NCI-H1436 (cell line): ENCODE results near the gene CRABP2.

ENCODE experiments used
- DNase-seq: peaks from one replicate; lab custom pipeline; 2025; lab: John Stamatoyannopoulos, UW

CRABP2 gene

DNA sequence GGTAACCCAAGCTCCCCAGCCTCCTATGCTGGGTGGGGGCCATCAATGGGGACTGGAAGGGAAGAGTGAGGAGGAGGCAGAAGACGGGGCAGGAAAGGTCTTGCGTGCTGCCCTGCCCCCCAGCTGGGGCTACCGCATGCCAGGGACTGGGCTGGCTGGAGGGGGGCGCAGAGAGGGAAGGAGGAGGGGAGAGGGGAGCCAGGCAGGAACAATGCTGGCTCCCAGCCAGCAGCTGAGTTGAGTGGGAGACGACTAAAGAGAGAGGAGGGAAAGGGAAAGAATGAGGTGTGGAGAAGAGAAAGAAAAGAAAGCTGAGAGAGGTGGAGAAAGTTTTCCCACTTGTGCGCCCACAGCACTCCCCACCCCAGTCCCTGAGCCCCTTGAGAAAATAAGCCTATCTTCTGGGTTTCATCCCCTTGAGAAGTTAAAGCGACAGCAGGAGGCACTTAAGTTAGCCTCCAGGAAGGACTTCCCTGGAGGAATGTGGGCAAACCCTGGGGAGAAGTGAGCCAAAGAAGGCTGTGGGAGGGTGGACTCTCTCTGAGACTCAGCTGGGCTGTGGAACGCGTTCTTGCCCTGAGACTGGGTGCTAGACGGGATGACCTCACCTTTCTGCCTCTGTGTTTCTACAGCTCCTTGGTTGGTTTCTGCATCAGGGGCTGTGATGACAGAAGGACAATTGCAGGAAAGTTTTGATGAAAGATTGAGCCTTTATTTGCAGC lies 15.3 kb downstream of the CRABP2 start:
- peak; percentile 15 for DNase-seq

DNA sequence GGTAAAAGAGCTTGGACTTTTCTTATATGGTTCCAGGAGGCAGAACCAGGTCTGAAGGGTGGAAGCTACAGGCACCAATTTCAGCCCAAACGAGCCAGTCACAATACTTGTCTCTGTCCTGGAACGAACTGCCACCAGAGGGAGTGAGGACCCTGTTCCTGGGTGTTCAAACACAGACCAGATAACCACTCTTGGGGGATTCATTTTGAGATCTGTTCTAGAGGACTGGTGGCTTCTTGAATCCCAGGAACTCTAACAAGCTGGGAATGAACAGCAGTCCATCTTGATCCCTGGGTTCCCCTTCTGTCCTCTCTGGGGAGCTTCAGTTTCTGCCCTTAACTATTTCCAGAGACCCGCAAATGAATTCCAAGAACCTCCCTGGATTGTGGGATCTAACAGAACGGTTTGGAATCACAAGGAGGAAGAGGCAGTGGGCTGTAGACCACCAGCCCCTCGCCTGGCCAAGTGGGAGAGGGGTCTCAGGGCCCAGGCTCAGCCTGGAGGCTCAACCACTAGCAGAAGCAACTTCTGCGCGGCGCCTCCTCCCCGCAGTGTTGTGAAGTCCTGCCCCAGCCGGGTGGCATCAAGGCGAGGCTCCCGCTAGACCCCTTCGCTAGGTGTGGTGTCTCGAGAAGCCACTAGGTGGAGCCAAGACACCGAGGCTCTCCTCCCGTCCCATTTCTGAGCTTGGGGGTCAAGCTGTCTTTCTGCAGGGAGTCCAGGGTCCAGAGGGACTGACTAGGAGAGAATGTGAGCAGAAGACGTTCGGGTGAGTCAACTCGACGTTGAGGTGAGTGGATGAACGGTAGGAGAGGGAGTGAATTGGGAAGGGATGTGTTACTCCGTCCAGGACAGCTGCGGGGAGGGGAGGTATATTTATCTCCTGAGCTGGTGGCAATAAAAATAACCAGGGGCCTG lies 16.1 kb downstream of the CRABP2 start:
- DNase-seq, result peak; percentile 79

GRCh38 chr1:156684227-156684782 lies 21.1 kb downstream of the CRABP2 start:
- DNase-seq, result no peak

GRCh38 chr1:156682166-156682890 lies 23.1 kb downstream of the CRABP2 start:
- DNase-seq, result no peak

DNA sequence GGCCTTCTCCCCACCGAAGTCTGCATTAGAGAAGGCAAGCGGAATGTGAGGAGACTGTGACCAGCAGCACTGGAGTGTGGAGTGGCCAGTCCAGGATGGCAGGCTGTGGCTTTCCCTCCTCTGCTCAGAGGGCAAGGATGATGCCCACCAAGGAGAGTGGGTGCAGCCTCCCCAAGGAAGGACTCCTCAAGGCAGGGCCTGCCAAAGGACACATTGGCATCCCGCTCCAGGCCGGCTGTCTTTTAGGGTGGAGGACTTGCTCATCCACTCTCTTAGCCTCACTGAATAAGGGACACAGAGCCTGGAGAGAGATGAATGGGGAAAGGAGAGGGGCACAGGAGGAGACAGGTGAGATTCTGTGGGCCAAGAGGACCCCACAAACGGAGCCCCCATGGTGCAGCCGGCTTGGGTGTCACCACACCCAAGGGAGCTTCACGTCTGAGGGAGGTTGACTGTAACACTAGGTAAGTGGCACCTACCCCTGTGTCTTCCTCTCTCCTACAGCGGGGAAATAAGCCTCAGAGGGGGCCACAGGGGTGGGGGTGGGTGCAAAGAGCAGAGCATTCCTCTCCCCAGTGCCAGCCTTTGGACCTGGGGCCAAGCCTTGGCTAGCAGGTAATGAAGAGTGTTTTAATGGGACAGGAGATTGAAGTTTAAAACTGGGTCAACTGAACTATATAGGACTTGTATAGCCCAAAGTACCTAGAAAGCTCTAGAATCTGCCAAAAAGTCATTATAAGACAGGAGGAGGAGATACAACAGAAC lies 24.0 kb downstream of the CRABP2 start:
- DNase-seq, result no peak

DNA sequence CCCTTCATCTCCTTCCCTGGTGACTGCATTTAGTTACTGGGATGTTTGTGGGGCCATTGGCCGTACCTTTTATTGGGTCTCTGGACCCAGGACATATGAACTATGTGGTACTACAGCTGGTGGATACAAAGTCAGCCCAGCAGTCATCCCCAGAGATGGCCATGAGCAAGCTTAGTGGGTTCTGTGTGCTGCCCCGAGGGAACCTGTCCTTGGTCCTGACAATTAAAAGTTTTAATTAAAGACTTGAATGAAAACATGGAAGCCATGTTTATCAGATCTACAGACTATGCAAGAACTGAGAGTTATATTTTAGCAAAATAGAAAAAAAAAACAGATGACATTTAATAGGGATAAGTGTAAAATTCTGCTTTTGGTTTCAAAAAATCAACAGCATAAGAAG lies 25.3 kb downstream of the CRABP2 start:
- no peak for DNase-seq

DNA sequence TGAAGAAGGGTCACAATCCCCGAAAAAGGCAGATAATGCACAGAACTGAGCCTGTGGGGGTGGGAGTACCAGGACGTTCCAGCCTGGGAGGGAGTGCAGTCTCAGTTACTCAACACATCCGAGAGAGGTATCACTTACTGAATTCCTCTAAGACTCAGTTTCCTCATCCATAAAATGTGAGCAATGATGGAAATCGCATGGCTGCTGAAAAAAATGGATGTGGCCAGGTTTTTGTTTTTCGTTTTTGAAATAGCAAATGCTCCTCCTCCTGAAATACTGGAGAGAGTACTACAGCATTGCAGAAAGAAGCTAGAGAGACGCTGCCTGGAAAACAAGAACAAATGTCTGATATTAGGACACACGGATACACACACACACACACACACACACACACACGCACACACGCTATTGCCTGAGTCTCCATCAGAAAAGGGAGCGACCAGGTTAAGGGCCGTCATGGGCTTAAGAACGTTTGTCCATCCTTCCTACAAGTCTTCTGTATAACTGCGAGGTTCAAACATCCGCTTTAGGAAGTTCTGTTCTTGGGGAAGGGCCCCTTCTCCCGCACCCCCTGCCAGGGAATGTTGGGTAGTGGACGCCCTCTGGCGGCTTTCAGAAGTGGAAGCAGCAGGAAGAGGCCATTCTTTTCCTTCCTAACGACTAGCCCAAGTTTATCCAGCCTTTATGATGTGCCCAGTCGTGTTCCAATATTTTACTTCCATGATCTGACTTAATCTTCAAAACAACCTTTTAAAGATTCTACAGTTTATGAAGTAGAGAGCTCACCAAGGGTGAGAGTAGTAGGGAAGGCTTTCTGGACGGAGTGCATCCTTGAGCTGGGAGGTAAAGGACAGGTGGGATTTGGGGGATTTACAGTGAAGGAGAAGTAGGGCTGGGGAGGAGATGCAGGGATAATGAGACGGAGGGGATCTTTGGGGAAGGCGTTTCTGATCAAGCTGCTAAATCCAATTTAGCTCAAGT lies 27.5 kb downstream of the CRABP2 start:
- DNase-seq, result peak; percentile 44

DNA sequence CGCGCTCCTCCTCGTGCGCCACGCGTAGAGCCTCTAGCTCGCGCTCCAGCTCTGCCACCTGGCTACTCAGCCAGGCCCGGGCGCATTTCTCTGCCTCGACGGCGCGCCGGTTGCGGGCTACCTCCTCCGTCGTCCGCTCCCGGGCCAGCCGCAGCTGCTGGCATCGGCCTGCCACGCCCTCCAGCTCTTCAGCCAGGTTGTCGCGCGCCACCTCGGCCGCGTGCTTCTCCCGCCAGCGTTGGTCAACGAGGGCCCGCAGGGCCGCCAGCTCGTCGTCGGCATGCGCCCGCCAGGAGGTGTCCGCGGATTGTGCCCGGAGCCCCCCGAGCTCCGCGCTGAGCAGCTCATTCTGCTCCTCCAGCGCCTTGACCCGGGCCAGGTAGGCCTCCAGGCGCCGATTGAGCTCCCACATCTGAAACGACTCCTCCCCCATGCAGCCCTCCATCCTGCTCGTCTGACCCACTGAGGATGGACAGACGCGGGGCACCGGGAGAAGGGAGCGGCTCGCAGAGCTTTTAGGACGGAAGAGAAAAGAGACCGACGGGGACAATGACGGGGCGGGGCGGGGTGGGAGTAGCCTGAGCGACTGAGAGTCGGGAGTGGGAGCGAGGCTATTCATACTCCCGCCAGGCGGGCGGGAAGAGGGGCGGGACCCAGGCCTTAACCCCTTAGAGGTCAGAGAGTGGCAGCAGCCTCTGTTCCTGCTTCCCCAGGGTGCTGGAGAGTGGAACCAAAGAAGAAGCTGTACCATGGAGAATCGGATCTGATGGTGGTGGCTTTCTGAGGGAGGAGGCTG lies 28.4 kb downstream of the CRABP2 start, which contains the start of gene NES:
Gene NES (minus strand): TSS at position 588 of the 796 bp plus-strand sequence. CDS start 143 bp downstream, at position 445.
- DNase-seq, result peak; percentile 52

- DNase-seq, result no peak
These were observed 29.1 kb downstream of the CRABP2 start for GRCh38 chr1:156676114-156676819.

GRCh38 chr1:156675210-156676113 lies 29.9 kb downstream of the CRABP2 start:
- no peak for DNase-seq

GRCh38 chr1:156673387-156674121 lies 31.8 kb downstream of the CRABP2 start:
- no peak for DNase-seq

GRCh38 chr1:156671804-156672203 lies 33.6 kb downstream of the CRABP2 start:
- no peak for DNase-seq

GRCh38 chr1:156670791-156671190 lies 34.6 kb downstream of the CRABP2 start:
- DNase-seq, result no peak

DNA sequence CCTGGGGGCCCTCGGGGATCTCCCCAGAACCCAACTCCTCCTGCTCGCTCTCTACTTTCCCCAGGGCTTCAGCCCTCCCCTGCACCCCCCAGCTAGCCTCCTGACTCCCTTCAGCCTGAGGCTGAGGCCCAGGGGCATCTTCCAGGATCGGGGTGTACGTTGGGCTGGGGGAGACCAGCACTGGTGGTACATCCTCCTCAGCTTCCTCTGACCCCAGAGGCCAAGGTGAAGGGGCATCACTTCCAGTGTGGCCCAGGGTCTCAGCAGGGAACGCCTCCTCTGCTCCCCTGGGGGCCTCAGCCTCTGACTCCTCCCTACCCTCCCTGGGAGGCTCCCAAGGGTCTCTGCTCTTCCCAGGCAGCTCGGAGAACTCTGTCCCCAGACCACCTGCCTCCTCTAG lies 35.0 kb downstream of the CRABP2 start:
- no peak for DNase-seq

- DNase-seq, result no peak
These were observed 35.6 kb downstream of the CRABP2 start for GRCh38 chr1:156669794-156670193.

GRCh38 chr1:156668801-156669637 lies 36.4 kb downstream of the CRABP2 start:
- no peak for DNase-seq
